B cell (primary cell): ENCODE data around the gene MON1B. TPM values are rescaled to one million over a fixed set of nuclear protein-coding genes. Genes with fewer than 3 reads are reported as not detected.

Source experiments
- ATAC-seq: fragments of 200-7000 bp; cut with Tn5 transposase; one replicate; pipeline ENCODE4 v1.10.0; 2021; ENCODE audit warnings: low read depth, mild to moderate bottlenecking, moderate number of reproducible peaks, moderate library complexity
- CTCF ChIA-PET: fragments of 350-600 bp; sonication (Branson Sonifier 250); formaldehyde crosslinking; loops from one replicate; lab custom pipeline; 2021; ENCODE audit warnings: antibody characterized with exemption, inconsistent platforms; lab: Charles Lee
- POLR2A ChIA-PET: fragments of 350-600 bp; sonication (Branson Sonifier 250); formaldehyde crosslinking; loops from one replicate; lab custom pipeline; 2021; ENCODE audit warnings: antibody characterized with exemption; lab: Charles Lee
- DNase-seq: peaks from one replicate; pipeline ENCODE4 v3.0.0; 2013
- H2AFZ ChIP-seq: 2 replicates; pipeline ENCODE4 v1.6.1; 2012; ENCODE audit warnings: mild to moderate bottlenecking, low read depth, low read length; ENCODE audit not compliant: insufficient read depth, poor library complexity, severe bottlenecking
- H3K27ac ChIP-seq, 2 donors: 1 replicate in 1 of 2; 2 replicates in 1 of 2; pipeline ENCODE4 v1.5.1; 2012 to 2013; ENCODE audit warnings: low read length in 2 of 2, mild to moderate bottlenecking in 2 of 2, moderate library complexity in 1 of 2
- H3K27me3 ChIP-seq, 4 experiments: fragments of 200-600 bp in 1 of 4; sonication (generic) in 1 of 4; replicated peaks in 1 of 4; 1 replicate in 2 of 4; 2 replicates in 2 of 4; pipeline versions ENCODE4 v1.6.1 to v1.7.0; 2013 to 2016; ENCODE audit warnings: low read length in 3 of 4, mild to moderate bottlenecking in 2 of 4, mixed read lengths in 1 of 4, moderate library complexity in 1 of 4; ENCODE audit not compliant: insufficient read depth in 4 of 4, control insufficient read depth in 3 of 4; ENCODE audit errors: control extremely low read depth in 1 of 4
- H3K36me3 ChIP-seq, 2 experiments: replicated peaks in 1 of 2; 1 replicate in 1 of 2; 2 replicates in 1 of 2; pipeline versions ENCODE4 v1.6.1 to v1.7.1; 2013; ENCODE audit warnings: low read length in 1 of 2; ENCODE audit not compliant: insufficient read depth in 2 of 2, control insufficient read depth in 1 of 2; ENCODE audit errors: control extremely low read depth in 1 of 2, extremely low read depth in 1 of 2
- H3K4me1 ChIP-seq, 2 donors: fragments of 200-600 bp in 1 of 2; sonication (generic) in 1 of 2; 1 replicate in 1 of 2; 2 replicates in 1 of 2; pipeline versions ENCODE4 v1.5.1 to v1.6.1; 2013 to 2017; ENCODE audit warnings: low read length in 2 of 2; ENCODE audit not compliant: control insufficient read depth in 2 of 2, insufficient read depth in 2 of 2
- H3K4me2 ChIP-seq: replicated peaks from 2 replicates; pipeline ENCODE3; 2012; ENCODE audit warnings: mild to moderate bottlenecking, low read depth, low read length; ENCODE audit not compliant: poor library complexity, severe bottlenecking
- H3K4me3 ChIP-seq, 5 experiments: fragments of 200-600 bp in 1 of 5; sonication (generic) in 1 of 5; 1 replicate in 3 of 5; 2 replicates in 2 of 5; pipeline versions ENCODE4 v1.5.1 to v1.7.0; 2011 to 2016; ENCODE audit warnings: low read length in 4 of 5, mild to moderate bottlenecking in 4 of 5, low read depth in 2 of 5, control low read depth in 1 of 5, moderate library complexity in 1 of 5; ENCODE audit not compliant: insufficient read depth in 1 of 5; ENCODE audit errors: control extremely low read depth in 1 of 5, extremely low read depth in 1 of 5
- H3K79me2 ChIP-seq: fragments of 200-600 bp; sonication (generic); one replicate; pipeline ENCODE4 v1.6.0; 2016; ENCODE audit warnings: low read length; ENCODE audit not compliant: control insufficient read depth, insufficient read depth
- H3K9ac ChIP-seq: fragments of 200-600 bp; sonication (generic); 2 replicates; pipeline ENCODE4 v1.6.1; 2017; ENCODE audit warnings: mild to moderate bottlenecking, low read length, moderate library complexity
- H3K9me3 ChIP-seq, 3 donors: one replicate each; pipeline versions ENCODE4 v1.6.1 to v1.7.1; 2013; ENCODE audit warnings: low read length in 2 of 3; ENCODE audit not compliant: control insufficient read depth in 2 of 3, insufficient read depth in 1 of 3; ENCODE audit errors: control extremely low read depth in 1 of 3
- H4K20me1 ChIP-seq: 2 replicates; pipeline ENCODE4 v1.6.0; 2012; ENCODE audit warnings: mild to moderate bottlenecking, low read length; ENCODE audit not compliant: insufficient read depth, control insufficient read depth, poor library complexity, severe bottlenecking
- H3K27ac Mint-ChIP-seq: one replicate; pipeline ENCODE4 v1.8.0; 2021; ENCODE audit warnings: mixed read lengths
- H3K27me3 Mint-ChIP-seq: one replicate; pipeline ENCODE4 v1.8.0; 2021; ENCODE audit warnings: mixed read lengths
- H3K4me1 Mint-ChIP-seq: one replicate; pipeline ENCODE4 v1.8.0; 2021; ENCODE audit warnings: mixed read lengths
- H3K4me3 Mint-ChIP-seq: one replicate; pipeline ENCODE4 v1.8.0; 2021; ENCODE audit warnings: mixed read lengths
- H3K9me3 Mint-ChIP-seq: one replicate; pipeline ENCODE4 v1.8.0; 2022; ENCODE audit warnings: mixed read lengths; ENCODE audit not compliant: insufficient read depth
- CTCF ChIP-seq: fragments of 200-600 bp; IDR thresholded peaks from one replicate; pipeline ENCODE4 v1.8.0; 2022; ENCODE audit warnings: antibody characterized with exemption, mild to moderate bottlenecking
- EZH2 ChIP-seq: IDR thresholded peaks from 2 replicates; pipeline ENCODE4 v1.6.1; 2012; ENCODE audit warnings: borderline replicate concordance, low read depth, mild to moderate bottlenecking, moderate library complexity, low read length; ENCODE audit not compliant: insufficient read depth, poor library complexity, severe bottlenecking
- WGBS: methylation state at CpG from one replicate; pipeline ENCODE4 v1.1.5; 2013; ENCODE audit warnings: missing lambda C conversion rate; ENCODE audit not compliant: insufficient coverage; 5-methylcytosine and 5-hydroxymethylcytosine counted together
- intact Hi-C: fragments of 100-400 bp; cut with micrococcal nuclease; formaldehyde crosslinking; loops from one replicate; pipeline ENCODE4 v1.10.0; 2022
- polyA minus RNA-seq: library from RNA; depleted of rRNA, polyadenylated mRNA; stranded (reverse); fragments of >200 nt; gene quantifications from 2 replicates; pipeline ENCODE4 v1.2.3, GENCODE V29; 2012
- polyA plus RNA-seq: library from polyadenylated mRNA; depleted of rRNA; stranded (reverse); fragments of >200 nt; gene quantifications from 2 replicates; pipeline ENCODE4 v1.2.3, GENCODE V29; 2012
- total RNA-seq, 2 donors: library from RNA; stranded (reverse); fragments of 120-200 nt in 1 of 2; gene quantifications; 1 replicate in 1 of 2; 2 replicates in 1 of 2; pipeline versions ENCODE4 v1.2.3 to v1.2.4, GENCODE V29; 2013 to 2022

Gene MON1B
- total RNA-seq (79.1 and 81.0 TPM in 2 replicates), polyA plus RNA-seq (34.8 and 35.0 TPM in 2 replicates), polyA minus RNA-seq (24.2 and 34.5 TPM in 2 replicates)
- total RNA-seq (2013) = 16.4 TPM

GRCh38 chr16:77190478-77191258, at the start of gene MON1B:
MON1B (plus strand) TSS chr16:77191190; CDS start chr16:77191486, 296 bp downstream.
- Histone ChIP-seq H3K36me3 (peaks cover 0 to 27% of the 10 kb centered on the region in 2 experiments), H3K4me3 (peak within 1 kb of the TSS; percentile 74 to 98 (median 91)), H3K79me2 (peaks cover 36% of the 10 kb centered on the region), H2AFZ (peak within 1 kb of the TSS; percentile 92), H3K9me3 (no peaks in the 10 kb centered on the region), H3K27me3 (no peaks in the 10 kb centered on the region), H3K27ac (peak within 1 kb of the TSS; percentile 94 to 98), H3K4me1 (peaks cover 17 to 23% of the 10 kb centered on the region in 2 donors), H3K9ac (peak within 1 kb of the TSS; percentile 92), H4K20me1 (peaks cover 22% of the 10 kb centered on the region), H3K4me2 (peak within 1 kb of the TSS; percentile 92)
- ATAC-seq = peak; percentile 97
- CTCF ChIA-PET = interaction anchor here (0.6 to 1.2 kb wide), 3 partner anchors 14 to 33 kb away, joined by 3 read pairs; no protein-coding TSS in a partner anchor
- no peaks in the 10 kb centered on the region for H3K9me3 Mint-ChIP-seq
- no peak for TF ChIP-seq EZH2
- no peak for TF ChIP-seq CTCF
- DNase-seq = peak; percentile 98
- intact Hi-C loops = loop anchor here (1.0 to 2.0 kb wide), 2 partner anchors 22 to 1674 kb away; no protein-coding TSS in a partner anchor
- H3K4me1 Mint-ChIP-seq = peaks cover 40% of the 10 kb centered on the region
- POLR2A ChIA-PET = interaction anchor here (0.8 to 1.1 kb wide), 2 partner anchors 22 to 532 kb away, joined by 3 to 4 read pairs; partner anchors contain the start of gene NUDT7
- under 1% methylated on average over 63 of the region's 63 CpGs for WGBS
- peak within 1 kb of the TSS; percentile 99 for H3K27ac Mint-ChIP-seq
- H3K27me3 Mint-ChIP-seq = peaks cover 4% of the 10 kb centered on the region
- peak within 1 kb of the TSS; percentile 92 for H3K4me3 Mint-ChIP-seq

- ChIA-PET POLR2A (no interaction called here), CTCF (no interaction called here)
- ATAC-seq (no peak), DNase-seq (no peak)
- H3K9me3 Mint-ChIP-seq = peaks cover 7% of the 10 kb centered on the region
- Histone ChIP-seq H3K9ac (no peak overlapping the region), H3K79me2 (no peaks in the 10 kb centered on the region), H2AFZ (no peak overlapping the region), H3K27me3 (no peaks in the 10 kb centered on the region), H4K20me1 (no peaks in the 10 kb centered on the region), H3K4me2 (no peak overlapping the region), H3K36me3 (no peaks in the 10 kb centered on the region), H3K4me1 (no peaks in the 10 kb centered on the region), H3K9me3 (peaks cover 0 to 2% (median 0%) of the 10 kb centered on the region in 3 donors), H3K4me3 (no peak overlapping the region), H3K27ac (no peak overlapping the region)
- TF ChIP-seq CTCF (no peak), EZH2 (no peak)
- H3K27me3 Mint-ChIP-seq = no peaks in the 10 kb centered on the region
- H3K4me3 Mint-ChIP-seq = no peak overlapping the region
- intact Hi-C loops = no loop called here
- H3K27ac Mint-ChIP-seq = no peak overlapping the region
- H3K4me1 Mint-ChIP-seq = no peaks in the 10 kb centered on the region
Observed at GRCh38 chr16:77143364-77143763, 47.6 kb upstream of the MON1B start.
